ENCODE measurements around the gene KNDC1.

KNDC1 gene

GRCh38 chr10:133143546-133143945, 16.5 kb upstream of the KNDC1 start:
- Histone ChIP-seq H3K9me3 (ENCODE audit: low read length) (no peaks in the 10 kb centered on the region), H3K36me3 (ENCODE audit: insufficient read depth, low read length) (no peaks in the 10 kb centered on the region), H3K9me2 (ENCODE audit: low read depth, low read length) (no peaks in the 10 kb centered on the region), H3K27ac (ENCODE audit: low read depth, low read length, poor library complexity, severe bottlenecking) (no peak overlapping the region), H3K9ac (ENCODE audit: low read length) (no peak overlapping the region), H3K4me1 (ENCODE audit: insufficient read depth, low read length, severe bottlenecking) (no peaks in the 10 kb centered on the region), H4K20me1 (ENCODE audit: insufficient read depth, low read length) (no peaks in the 10 kb centered on the region), H2AFZ (ENCODE audit: low read length) (no peak overlapping the region), H3K79me2 (ENCODE audit: insufficient read depth, low read length) (no peaks in the 10 kb centered on the region), H3K4me2 (ENCODE audit: low read length) (no peak overlapping the region), H3K27me3 (ENCODE audit: insufficient read depth, low read length) (no peaks in the 10 kb centered on the region), H3F3A (ENCODE audit: insufficient read depth, low read length) (no peaks in the 10 kb centered on the region), H3K4me3 (ENCODE audit: low read depth, low read length, poor library complexity, severe bottlenecking) (no peak overlapping the region)
- TF ChIP-seq CTCF (IDR thresholded peaks at IDR 0.05; ENCODE audit: low read length) (no peak), EZH2 (IDR thresholded peaks at IDR 0.05; ENCODE audit: borderline replicate concordance, low read length) (no peak)

- Histone ChIP-seq H3K9me3 (ENCODE audit: low read length) (no peaks in the 10 kb centered on the region), H3K27me3 (ENCODE audit: insufficient read depth, low read length) (no peaks in the 10 kb centered on the region), H4K20me1 (ENCODE audit: insufficient read depth, low read length) (no peaks in the 10 kb centered on the region), H3K9me2 (ENCODE audit: low read depth, low read length) (no peaks in the 10 kb centered on the region), H3K27ac (ENCODE audit: low read depth, low read length, poor library complexity, severe bottlenecking) (no peak overlapping the region), H3K4me1 (ENCODE audit: insufficient read depth, low read length, severe bottlenecking) (no peaks in the 10 kb centered on the region), H3K36me3 (ENCODE audit: insufficient read depth, low read length) (no peaks in the 10 kb centered on the region), H3K4me3 (ENCODE audit: low read depth, low read length, poor library complexity, severe bottlenecking) (no peak overlapping the region), H3K4me2 (ENCODE audit: low read length) (no peak overlapping the region), H3K9ac (ENCODE audit: low read length) (no peak overlapping the region), H3F3A (ENCODE audit: insufficient read depth, low read length) (no peaks in the 10 kb centered on the region), H2AFZ (ENCODE audit: low read length) (no peak overlapping the region), H3K79me2 (ENCODE audit: insufficient read depth, low read length) (no peaks in the 10 kb centered on the region)
- TF ChIP-seq CTCF (IDR thresholded peaks at IDR 0.05; ENCODE audit: low read length) (no peak), EZH2 (IDR thresholded peaks at IDR 0.05; ENCODE audit: borderline replicate concordance, low read length) (no peak)
Observed at GRCh38 chr10:133144771-133145170, 15.2 kb upstream of the KNDC1 start.

GRCh38 chr10:133150226-133150625, 9.8 kb upstream of the KNDC1 start:
- H3K9me2 ChIP-seq (ENCODE audit: low read depth, low read length), result no peaks in the 10 kb centered on the region
- H3K27me3 ChIP-seq (ENCODE audit: insufficient read depth, low read length), result no peaks in the 10 kb centered on the region
- no peaks in the 10 kb centered on the region for H4K20me1 ChIP-seq (ENCODE audit: insufficient read depth, low read length)
- H3K4me2 ChIP-seq (ENCODE audit: low read length), result no peak overlapping the region
- H3F3A ChIP-seq (ENCODE audit: insufficient read depth, low read length), result no peaks in the 10 kb centered on the region
- H3K4me3 ChIP-seq (ENCODE audit: low read depth, low read length, poor library complexity, severe bottlenecking), result no peak overlapping the region
- TF ChIP-seq EZH2 (IDR thresholded peaks at IDR 0.05; ENCODE audit: borderline replicate concordance, low read length), result no peak
- TF ChIP-seq CTCF (IDR thresholded peaks at IDR 0.05; ENCODE audit: low read length), result no peak
- H2AFZ ChIP-seq (ENCODE audit: low read length), result no peak overlapping the region
- no peaks in the 10 kb centered on the region for H3K9me3 ChIP-seq (ENCODE audit: low read length)
- no peaks in the 10 kb centered on the region for H3K79me2 ChIP-seq (ENCODE audit: insufficient read depth, low read length)
- H3K27ac ChIP-seq (ENCODE audit: low read depth, low read length, poor library complexity, severe bottlenecking), result no peak overlapping the region
- H3K36me3 ChIP-seq (ENCODE audit: insufficient read depth, low read length), result no peaks in the 10 kb centered on the region
- no peak overlapping the region for H3K9ac ChIP-seq (ENCODE audit: low read length)
- no peaks in the 10 kb centered on the region for H3K4me1 ChIP-seq (ENCODE audit: insufficient read depth, low read length, severe bottlenecking)
